SK-N-SH treated with all-trans-retinoic acid at 6 μM for 48 hours (cell line): Measurements from ENCODE around the gene MAPKBP1.

Experiments
- ATAC-seq: fragments of 200-7000 bp; cut with Tn5 transposase; 3 replicates; pipeline ENCODE4 v1.9.1; 2020; ENCODE audit warnings: mild to moderate bottlenecking, moderate library complexity
- ARNTL ChIP-seq: fragments of 450-650 bp; formaldehyde crosslinking; IDR thresholded peaks from 2 replicates; pipeline ENCODE4 v1.5.0; 2020; ENCODE audit warnings: low read depth, mild to moderate bottlenecking, moderate library complexity, borderline replicate concordance
- BACH2 ChIP-seq: fragments of 250-450 bp; sonication (Bioruptor Pico); IDR thresholded peaks from 2 replicates; pipeline ENCODE4 v1.9.0; 2021; ENCODE audit warnings: mild to moderate bottlenecking, borderline replicate concordance
- CSDC2 ChIP-seq: fragments of 250-450 bp; sonication (Bioruptor Pico); IDR thresholded peaks from 2 replicates; pipeline ENCODE4 v1.5.0; 2020; ENCODE audit warnings: mild to moderate bottlenecking, moderate library complexity
- CSRNP3 ChIP-seq: fragments of 250-450 bp; sonication (Bioruptor Pico); IDR thresholded peaks from 2 replicates; pipeline ENCODE4 v1.5.1; 2021; ENCODE audit warnings: mild to moderate bottlenecking, moderate library complexity
- ESRRG ChIP-seq: fragments of 250-450 bp; sonication (Bioruptor Pico); IDR thresholded peaks from 2 replicates; pipeline ENCODE4 v1.6.1; 2021; ENCODE audit warnings: mild to moderate bottlenecking
- GLIS3 ChIP-seq: fragments of 250-450 bp; sonication (Bioruptor Pico); IDR thresholded peaks from 2 replicates; pipeline ENCODE4 v1.5.0; 2020; ENCODE audit warnings: mild to moderate bottlenecking, moderate library complexity
- ISL1 ChIP-seq: fragments of 250-450 bp; sonication (Bioruptor Pico); IDR thresholded peaks from 2 replicates; pipeline ENCODE4 v2.1.2; 2022; ENCODE audit warnings: mild to moderate bottlenecking, moderate library complexity
- OSR1 ChIP-seq: fragments of 250-450 bp; sonication (Bioruptor Pico); IDR thresholded peaks from 2 replicates; pipeline ENCODE4 v1.8.0; 2022; ENCODE audit warnings: moderate library complexity, mild to moderate bottlenecking, inconsistent platforms
- PPARA ChIP-seq: fragments of 250-450 bp; sonication (Bioruptor Pico); IDR thresholded peaks from 2 replicates; pipeline ENCODE4 v1.5.0; 2020; ENCODE audit warnings: mild to moderate bottlenecking, borderline replicate concordance
- RARB ChIP-seq: fragments of 250-450 bp; sonication (Bioruptor Pico); IDR thresholded peaks from 2 replicates; pipeline ENCODE4 v1.8.0; 2021; ENCODE audit warnings: mild to moderate bottlenecking, moderate library complexity
- TOX ChIP-seq: fragments of 250-450 bp; sonication (Bioruptor Pico); IDR thresholded peaks from 2 replicates; pipeline ENCODE4 v1.8.0; 2021; ENCODE audit warnings: mild to moderate bottlenecking, moderate library complexity, borderline replicate concordance
- TSHZ2 ChIP-seq: fragments of 250-450 bp; sonication (Bioruptor Pico); IDR thresholded peaks from 2 replicates; pipeline ENCODE4 v1.5.0; 2020; ENCODE audit warnings: mild to moderate bottlenecking, moderate library complexity
- ZC3H10 ChIP-seq: fragments of 250-450 bp; sonication (Bioruptor Pico); IDR thresholded peaks from 2 replicates; pipeline ENCODE4 v1.5.1; 2021; ENCODE audit warnings: mild to moderate bottlenecking, moderate library complexity
- ZFP30 ChIP-seq: fragments of 450-650 bp; formaldehyde crosslinking; IDR thresholded peaks from 2 replicates; pipeline ENCODE4 v1.5.0; 2022; ENCODE audit warnings: mild to moderate bottlenecking, moderate library complexity
- ZNF565 ChIP-seq: fragments of 450-650 bp; formaldehyde crosslinking; conservative IDR thresholded peaks from 2 replicates; pipeline ENCODE4 v1.5.0; 2020; ENCODE audit warnings: low read depth, mild to moderate bottlenecking, moderate library complexity
- ZNF70 ChIP-seq: fragments of 450-650 bp; formaldehyde crosslinking; IDR thresholded peaks from 2 replicates; pipeline ENCODE4 v1.5.0; 2020; ENCODE audit warnings: mild to moderate bottlenecking, moderate library complexity
- ZNF8 ChIP-seq: fragments of 450-650 bp; formaldehyde crosslinking; IDR thresholded peaks from 2 replicates; pipeline ENCODE4 v1.5.0; 2020; ENCODE audit warnings: mild to moderate bottlenecking, moderate library complexity
- TF ChIP-seq, protein P1 (sequence below): fragments of 250-450 bp; sonication (Bioruptor Pico); IDR thresholded peaks from 2 replicates; pipeline ENCODE4 v1.8.0; 2021; ENCODE audit warnings: low read depth, mild to moderate bottlenecking, moderate library complexity, borderline replicate concordance
- TF ChIP-seq, protein P2 (sequence below): fragments of 250-450 bp; sonication (Bioruptor Pico); IDR thresholded peaks from 2 replicates; pipeline ENCODE4 v1.8.0; 2020; ENCODE audit warnings: mild to moderate bottlenecking, moderate library complexity, borderline replicate concordance

Gene MAPKBP1

GRCh38 chr15:41746802-41747201 is 27.5 kb upstream of the MAPKBP1 start:
- no peak for ATAC-seq
- no peak for TF ChIP-seq BACH2 (CRISPR knock-in tag)

GRCh38 chr15:41756198-41756597 is 18.1 kb upstream of the MAPKBP1 start:
- no peak for ATAC-seq

GRCh38 chr15:41772720-41773331 is 1.5 kb upstream of the MAPKBP1 start:
- ATAC-seq = peak; percentile 40
- TF ChIP-seq ZC3H10 (CRISPR knock-in tag) (no peak), ESRRG (no peak), PPARA (CRISPR knock-in tag) (no peak), RARB (CRISPR knock-in tag) (no peak), ARNTL (no peak), ISL1 (CRISPR knock-in tag) (no peak), ZNF565 (CRISPR knock-in tag) (no peak), OSR1 (no peak), ZNF8 (CRISPR knock-in tag) (no peak), CSDC2 (CRISPR knock-in tag) (no peak), ZFP30 (no peak)
- TF ChIP-seq, protein P1, sequence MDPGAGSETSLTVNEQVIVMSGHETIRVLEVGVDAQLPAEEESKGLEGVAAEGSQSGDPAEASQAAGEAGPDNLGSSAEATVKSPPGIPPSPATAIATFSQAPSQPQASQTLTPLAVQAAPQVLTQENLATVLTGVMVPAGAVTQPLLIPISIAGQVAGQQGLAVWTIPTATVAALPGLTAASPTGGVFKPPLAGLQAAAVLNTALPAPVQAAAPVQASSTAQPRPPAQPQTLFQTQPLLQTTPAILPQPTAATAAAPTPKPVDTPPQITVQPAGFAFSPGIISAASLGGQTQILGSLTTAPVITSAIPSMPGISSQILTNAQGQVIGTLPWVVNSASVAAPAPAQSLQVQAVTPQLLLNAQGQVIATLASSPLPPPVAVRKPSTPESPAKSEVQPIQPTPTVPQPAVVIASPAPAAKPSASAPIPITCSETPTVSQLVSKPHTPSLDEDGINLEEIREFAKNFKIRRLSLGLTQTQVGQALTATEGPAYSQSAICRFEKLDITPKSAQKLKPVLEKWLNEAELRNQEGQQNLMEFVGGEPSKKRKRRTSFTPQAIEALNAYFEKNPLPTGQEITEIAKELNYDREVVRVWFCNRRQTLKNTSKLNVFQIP (CRISPR knock-in tag) = no peak
- TF ChIP-seq, protein P2, sequence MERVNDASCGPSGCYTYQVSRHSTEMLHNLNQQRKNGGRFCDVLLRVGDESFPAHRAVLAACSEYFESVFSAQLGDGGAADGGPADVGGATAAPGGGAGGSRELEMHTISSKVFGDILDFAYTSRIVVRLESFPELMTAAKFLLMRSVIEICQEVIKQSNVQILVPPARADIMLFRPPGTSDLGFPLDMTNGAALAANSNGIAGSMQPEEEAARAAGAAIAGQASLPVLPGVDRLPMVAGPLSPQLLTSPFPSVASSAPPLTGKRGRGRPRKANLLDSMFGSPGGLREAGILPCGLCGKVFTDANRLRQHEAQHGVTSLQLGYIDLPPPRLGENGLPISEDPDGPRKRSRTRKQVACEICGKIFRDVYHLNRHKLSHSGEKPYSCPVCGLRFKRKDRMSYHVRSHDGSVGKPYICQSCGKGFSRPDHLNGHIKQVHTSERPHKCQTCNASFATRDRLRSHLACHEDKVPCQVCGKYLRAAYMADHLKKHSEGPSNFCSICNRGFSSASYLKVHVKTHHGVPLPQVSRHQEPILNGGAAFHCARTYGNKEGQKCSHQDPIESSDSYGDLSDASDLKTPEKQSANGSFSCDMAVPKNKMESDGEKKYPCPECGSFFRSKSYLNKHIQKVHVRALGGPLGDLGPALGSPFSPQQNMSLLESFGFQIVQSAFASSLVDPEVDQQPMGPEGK (CRISPR knock-in tag) = no peak

More at GRCh38 chr15:41756198-41756597, 18.1 kb upstream of the MAPKBP1 start:
- no peak for TF ChIP-seq PPARA (CRISPR knock-in tag)
- TF ChIP-seq CSRNP3 (CRISPR knock-in tag) = no peak
- no peak for TF ChIP-seq GLIS3 (CRISPR knock-in tag)
- TF ChIP-seq ZNF565 (CRISPR knock-in tag) = no peak
- TF ChIP-seq ESRRG = no peak
- TF ChIP-seq TOX = no peak
- TF ChIP-seq TSHZ2 = no peak
- no peak for TF ChIP-seq RARB (CRISPR knock-in tag)
- TF ChIP-seq ISL1 (CRISPR knock-in tag) = no peak
- no peak for TF ChIP-seq ZNF70 (CRISPR knock-in tag)
- TF ChIP-seq ZNF8 (CRISPR knock-in tag) = no peak
- no peak for TF ChIP-seq ZFP30
- TF ChIP-seq, protein P2 (CRISPR knock-in tag) = no peak
- TF ChIP-seq ZC3H10 (CRISPR knock-in tag) = no peak
- no peak for TF ChIP-seq OSR1
